H1 (cell line): Measurements from ENCODE around the gene ZHX3. TPM values are rescaled to one million over a fixed set of nuclear protein-coding genes. Genes with fewer than 3 reads are reported as not detected.

Experiments
- JUND ChIP-seq: IDR thresholded peaks from 2 replicates; pipeline ENCODE4 v1.6.1; 2011; ENCODE audit warnings: mild to moderate bottlenecking, improper control_type of control experiment, low read length
- polyA plus RNA-seq, 7 experiments: library from polyadenylated mRNA; depleted of rRNA in 3 of 7; stranded (reverse) in 5 of 7; unstranded in 2 of 7; fragments of >200 nt in 5 of 7; fragments of 200-250 nt in 2 of 7; gene quantifications; 1 replicate in 5 of 7; 2 replicates in 1 of 7; 4 replicates in 1 of 7; pipeline versions ENCODE4 v1.2.1 to v1.2.3, GENCODE V29; 2011 to 2013; ENCODE audit warnings: missing spikeins in 2 of 7, mixed read lengths in 2 of 7
- total RNA-seq: library from RNA; stranded (reverse); fragmentation: NEBNext Ultra II Directional; extraction: Animal tissue kit (Norgen Biotek cat#: 25700); gene quantifications from 2 replicates; pipeline ENCODE4 v1.2.1, GENCODE V29; 2021

ZHX3 gene
- total and polyA plus RNA-seq, 2 of the 8 experiments (the other 6 are each of a cell fraction or from before 2014, with no cell fraction given) = 1.00 to 7.8 TPM

- no peak for TF ChIP-seq JUND
These were observed 162.3 kb downstream of the ZHX3 start (continued) for GRCh38 chr20:41155261-41155660.
